ENCODE results near the gene PCYT2. TPM values are rescaled to one million over a fixed set of nuclear protein-coding genes. Genes with fewer than 3 reads are reported as not detected.
"Not testable (repeated sequence)": the region's sequence is repeated elsewhere in the genome, so short reads cannot be mapped to it uniquely, and the experiment has no call there.

The PCYT2 gene
- total RNA-seq, 1 donor from 2014 or later, result 93.2 TPM

DNA sequence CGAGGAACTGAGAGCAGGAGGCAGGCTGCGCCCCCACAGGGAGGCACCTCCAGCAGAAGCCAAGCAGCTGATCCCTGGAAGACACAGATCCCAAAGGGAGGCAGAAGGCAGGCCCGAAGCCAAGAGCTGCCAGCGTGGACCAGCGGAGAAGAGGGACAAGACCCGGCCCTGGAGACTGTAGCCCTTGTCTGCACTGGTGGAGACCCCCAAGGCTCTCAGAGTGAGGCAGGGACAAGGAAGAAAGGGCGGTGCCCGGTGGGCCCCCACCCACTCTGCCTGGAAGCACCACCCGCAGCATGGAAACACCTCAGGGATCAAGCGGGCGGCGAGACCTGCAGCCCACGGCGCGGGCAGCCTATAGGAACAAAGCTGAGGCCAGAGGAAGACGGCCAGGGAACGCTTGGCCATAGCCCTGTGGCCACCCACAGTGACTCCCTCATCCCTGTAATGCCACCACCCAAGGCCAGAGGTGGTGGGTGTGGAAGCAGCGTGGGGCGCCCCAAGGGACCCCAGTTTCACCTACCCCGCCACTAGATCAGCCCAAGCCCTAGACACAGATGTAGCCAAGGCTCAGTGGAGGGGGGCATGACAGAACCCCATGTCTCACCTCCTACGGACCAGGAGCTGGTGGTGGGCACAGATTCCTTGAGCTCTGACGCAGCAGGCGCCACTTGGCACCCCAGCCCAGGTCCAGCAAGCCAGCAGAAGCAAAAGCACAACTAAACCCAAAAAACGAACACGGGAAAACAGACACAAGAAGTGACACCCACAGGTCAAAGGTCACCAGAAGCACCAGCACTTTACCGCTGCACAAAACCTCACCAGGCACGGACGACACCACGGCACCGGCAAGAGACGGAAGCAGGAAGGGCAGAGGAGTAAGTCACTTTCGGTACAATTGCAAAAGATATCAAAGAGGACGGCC lies 9.7 kb upstream of the PCYT2 start:
- TF ChIP-seq, protein P1, sequence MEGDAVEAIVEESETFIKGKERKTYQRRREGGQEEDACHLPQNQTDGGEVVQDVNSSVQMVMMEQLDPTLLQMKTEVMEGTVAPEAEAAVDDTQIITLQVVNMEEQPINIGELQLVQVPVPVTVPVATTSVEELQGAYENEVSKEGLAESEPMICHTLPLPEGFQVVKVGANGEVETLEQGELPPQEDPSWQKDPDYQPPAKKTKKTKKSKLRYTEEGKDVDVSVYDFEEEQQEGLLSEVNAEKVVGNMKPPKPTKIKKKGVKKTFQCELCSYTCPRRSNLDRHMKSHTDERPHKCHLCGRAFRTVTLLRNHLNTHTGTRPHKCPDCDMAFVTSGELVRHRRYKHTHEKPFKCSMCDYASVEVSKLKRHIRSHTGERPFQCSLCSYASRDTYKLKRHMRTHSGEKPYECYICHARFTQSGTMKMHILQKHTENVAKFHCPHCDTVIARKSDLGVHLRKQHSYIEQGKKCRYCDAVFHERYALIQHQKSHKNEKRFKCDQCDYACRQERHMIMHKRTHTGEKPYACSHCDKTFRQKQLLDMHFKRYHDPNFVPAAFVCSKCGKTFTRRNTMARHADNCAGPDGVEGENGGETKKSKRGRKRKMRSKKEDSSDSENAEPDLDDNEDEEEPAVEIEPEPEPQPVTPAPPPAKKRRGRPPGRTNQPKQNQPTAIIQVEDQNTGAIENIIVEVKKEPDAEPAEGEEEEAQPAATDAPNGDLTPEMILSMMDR (IDR thresholded peaks at IDR 0.05; ENCODE audit: unreplicated experiment), result no peak
- DNase-seq (ENCODE audit: low spot score, unreplicated experiment), result no peak
- Mint-ChIP-seq H3K4me1 (ENCODE audit: low read depth) (peaks cover 31% of the 10 kb centered on the region), H3K27me3 (no peaks in the 10 kb centered on the region), H3K27ac (no peak overlapping the region), H3K4me3 (ENCODE audit: low read depth) (no peak overlapping the region), H3K9me3 (ENCODE audit: low read depth) (no peaks in the 10 kb centered on the region), H3K36me3 (ENCODE audit: insufficient read depth) (peaks cover 8% of the 10 kb centered on the region)

DNA sequence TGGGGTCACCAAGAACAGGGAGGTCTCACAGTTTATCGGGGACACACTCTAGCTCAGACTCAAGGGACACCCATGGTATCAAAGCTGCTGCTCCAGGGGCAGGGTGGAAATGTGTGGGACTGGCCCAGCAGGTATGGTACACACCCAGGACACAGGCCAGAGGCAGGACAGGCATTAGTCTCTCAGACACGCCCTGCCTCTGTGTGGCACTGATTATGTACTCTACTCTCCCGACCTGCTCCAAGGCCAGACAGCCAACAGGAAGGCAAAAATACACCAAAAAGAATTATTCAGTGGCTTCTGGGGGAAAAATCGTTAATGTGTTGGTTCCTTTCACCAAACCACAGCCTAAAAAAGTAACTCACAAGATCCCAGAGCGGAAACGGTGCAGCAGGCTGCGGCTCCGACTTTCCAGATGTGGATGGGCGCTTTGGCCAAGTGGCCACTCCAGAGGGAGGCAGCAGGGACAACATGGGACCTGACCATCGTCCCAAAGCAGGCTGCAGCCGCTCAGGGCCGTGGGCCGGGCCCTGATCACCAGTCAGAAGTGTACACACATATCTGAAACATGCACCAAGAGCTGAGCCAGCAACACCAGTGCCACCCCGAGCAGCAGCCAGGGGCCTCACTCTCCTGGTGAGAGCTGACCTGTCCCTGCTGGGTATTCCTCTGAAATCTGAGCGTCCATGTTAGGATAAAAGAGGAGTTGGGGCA lies 7.8 kb upstream of the PCYT2 start:
- no peak for DNase-seq (ENCODE audit: low spot score, unreplicated experiment)
- Mint-ChIP-seq H3K4me3 (ENCODE audit: low read depth) (peak overlapping the region; percentile 77), H3K27ac (peak overlapping the region; percentile 78), H3K4me1 (ENCODE audit: low read depth) (peaks cover 23% of the 10 kb centered on the region), H3K27me3 (no peaks in the 10 kb centered on the region), H3K36me3 (ENCODE audit: insufficient read depth) (peaks cover 10% of the 10 kb centered on the region), H3K9me3 (ENCODE audit: low read depth) (no peaks in the 10 kb centered on the region)
- TF ChIP-seq, protein P1 (IDR thresholded peaks at IDR 0.05; ENCODE audit: unreplicated experiment), result no peak

- Mint-ChIP-seq H3K36me3 (ENCODE audit: insufficient read depth) (peaks cover 12% of the 10 kb centered on the region), H3K4me1 (ENCODE audit: low read depth) (peaks cover 21% of the 10 kb centered on the region), H3K27ac (peak overlapping the region; percentile 85), H3K4me3 (ENCODE audit: low read depth) (peak overlapping the region; percentile 77)
- H3K9me3 Mint-ChIP-seq (ENCODE audit: low read depth); H3K27me3 Mint-ChIP-seq; DNase-seq (ENCODE audit: low spot score, unreplicated experiment): not testable (repeated sequence)
Measured at GRCh38 chr17:81918333-81918669, 7.1 kb upstream of the PCYT2 start.

DNA sequence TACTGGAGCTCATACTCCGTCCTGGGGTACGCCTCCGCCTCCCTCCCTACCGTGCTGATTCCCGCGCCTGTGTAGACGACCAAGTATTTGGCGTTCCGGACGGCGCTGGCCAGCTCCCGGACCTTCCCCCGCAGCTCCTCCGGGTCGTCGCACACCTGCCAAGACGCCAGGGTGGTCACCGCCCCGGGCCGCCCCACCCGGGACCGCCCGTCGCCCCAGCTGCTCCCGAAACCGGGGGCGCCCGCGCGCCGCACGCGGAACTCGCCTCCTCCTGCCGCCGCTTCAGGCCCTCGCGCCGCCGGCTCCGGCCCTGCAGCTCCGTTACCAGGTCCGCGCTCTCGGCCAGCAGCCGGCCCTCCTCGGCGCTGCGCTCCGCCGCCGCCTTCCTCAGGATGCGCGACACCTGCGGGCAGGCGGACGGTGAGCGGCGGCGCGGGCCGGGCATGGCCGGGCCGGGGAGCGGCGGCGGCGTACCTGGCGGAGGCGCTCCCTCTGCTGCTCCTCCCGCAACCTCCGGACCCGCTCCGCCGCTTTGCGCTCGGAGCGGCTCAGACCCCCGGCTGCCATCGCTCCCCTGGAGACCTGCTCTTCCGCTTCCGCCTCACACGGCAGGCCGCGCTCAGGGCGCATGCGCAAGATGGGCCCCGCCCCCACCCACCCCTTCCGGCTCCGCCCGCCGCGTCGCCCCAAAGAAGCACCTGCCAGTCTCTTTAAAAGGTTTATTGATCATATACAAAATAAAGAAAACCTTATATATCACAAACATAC lies 6.5 kb upstream of the PCYT2 start, which contains the start of gene SIRT7:
Gene SIRT7, minus strand, starts transcription at position 612 of the 768 bp plus-strand sequence. Its CDS starts 45 bp downstream, at position 567.
- peak; percentile 59 for DNase-seq (ENCODE audit: low spot score, unreplicated experiment)
- Mint-ChIP-seq H3K9me3 (ENCODE audit: low read depth) (no peaks in the 10 kb centered on the region), H3K4me3 (ENCODE audit: low read depth) (peak within 1 kb of the TSS; percentile 77), H3K27ac (peak within 1 kb of the TSS; percentile 85), H3K4me1 (ENCODE audit: low read depth) (peaks cover 17% of the 10 kb centered on the region), H3K36me3 (ENCODE audit: insufficient read depth) (peaks cover 18% of the 10 kb centered on the region), H3K27me3 (no peaks in the 10 kb centered on the region)
- TF ChIP-seq, protein P1 (IDR thresholded peaks at IDR 0.05; ENCODE audit: unreplicated experiment), result no peak

DNA sequence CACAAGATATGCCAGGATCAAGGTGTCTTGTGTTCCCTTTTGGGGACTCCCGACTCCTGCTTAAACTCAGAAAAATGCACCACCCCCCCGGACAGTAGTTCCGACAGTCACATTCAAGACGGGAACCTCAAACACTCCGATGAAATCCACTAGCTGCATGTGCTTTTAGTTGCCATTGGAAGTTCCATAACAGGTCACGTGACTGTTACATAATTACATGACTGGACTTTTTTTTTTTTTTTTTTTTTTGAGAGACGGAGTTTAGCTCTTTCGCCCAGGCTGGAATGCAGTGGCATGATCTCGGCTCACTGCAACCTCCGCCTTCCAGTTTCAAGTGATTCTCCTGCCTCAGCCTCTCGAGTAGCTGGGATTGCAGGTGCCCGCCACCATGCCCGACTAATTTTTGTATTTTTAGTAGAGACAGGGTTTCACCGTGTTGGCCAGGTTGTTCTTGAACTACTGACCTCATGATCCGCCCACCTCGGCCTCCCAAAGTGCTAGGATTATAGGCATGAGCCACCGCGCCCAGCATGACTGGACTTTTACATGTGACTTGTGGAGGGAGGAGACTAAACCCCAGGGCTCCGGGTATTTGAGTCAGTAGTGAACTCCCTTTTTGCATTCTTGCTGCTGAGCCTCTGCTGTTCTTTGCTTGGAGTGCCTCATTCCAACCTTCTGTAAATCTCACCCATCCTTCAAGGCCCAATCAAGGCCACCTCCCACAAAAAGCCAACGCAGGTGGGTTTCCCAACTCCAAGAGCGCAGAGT lies 5.2 kb upstream of the PCYT2 start:
- Mint-ChIP-seq H3K36me3 (ENCODE audit: insufficient read depth) (peaks cover 19% of the 10 kb centered on the region), H3K9me3 (ENCODE audit: low read depth) (no peaks in the 10 kb centered on the region), H3K27ac (no peak overlapping the region), H3K27me3 (no peaks in the 10 kb centered on the region), H3K4me1 (ENCODE audit: low read depth) (peaks cover 14% of the 10 kb centered on the region), H3K4me3 (ENCODE audit: low read depth) (peak overlapping the region; percentile 75)
- no peak for DNase-seq (ENCODE audit: low spot score, unreplicated experiment)
- TF ChIP-seq, protein P1 (IDR thresholded peaks at IDR 0.05; ENCODE audit: unreplicated experiment), result no peak
